Measurements from ENCODE around the gene ATXN1. TPM values are rescaled to one million over a fixed set of nuclear protein-coding genes. Genes with fewer than 3 reads are reported as not detected.

ATXN1 gene
- total and polyA plus RNA-seq, 7 donors = 1.3 to 50.9 (median 21.6) TPM

GRCh38 chr6:16278048-16278724, 483.1 kb downstream of the ATXN1 start:
- peak overlapping the region; percentile 95 for H3K27ac ChIP-seq
- H3K27me3 ChIP-seq (ENCODE audit: insufficient read depth in 3 of 3, low read length in 2 of 3) = no peaks in the 10 kb centered on the region
- intact Hi-C loops (cut with DNase I) = loop anchor here in 1 of 2 donors (2.0 kb wide), 1 partner anchor 39 kb away; the partner anchor contains the start of gene GMPR
- 36 to 45% (median 38%) methylated on average over 10 of the region's 10 CpGs for WGBS, 3 donors
- H3K9me3 ChIP-seq = no peaks in the 10 kb centered on the region
- peaks cover 3 to 54% of the 10 kb centered on the region in 2 donors for H3K36me3 ChIP-seq (ENCODE audit: insufficient read depth in 1 of 2, low read depth in 1 of 2)
- H3K4me3 ChIP-seq = peak overlapping the region; percentile 41
- TF ChIP-seq, protein P1, sequence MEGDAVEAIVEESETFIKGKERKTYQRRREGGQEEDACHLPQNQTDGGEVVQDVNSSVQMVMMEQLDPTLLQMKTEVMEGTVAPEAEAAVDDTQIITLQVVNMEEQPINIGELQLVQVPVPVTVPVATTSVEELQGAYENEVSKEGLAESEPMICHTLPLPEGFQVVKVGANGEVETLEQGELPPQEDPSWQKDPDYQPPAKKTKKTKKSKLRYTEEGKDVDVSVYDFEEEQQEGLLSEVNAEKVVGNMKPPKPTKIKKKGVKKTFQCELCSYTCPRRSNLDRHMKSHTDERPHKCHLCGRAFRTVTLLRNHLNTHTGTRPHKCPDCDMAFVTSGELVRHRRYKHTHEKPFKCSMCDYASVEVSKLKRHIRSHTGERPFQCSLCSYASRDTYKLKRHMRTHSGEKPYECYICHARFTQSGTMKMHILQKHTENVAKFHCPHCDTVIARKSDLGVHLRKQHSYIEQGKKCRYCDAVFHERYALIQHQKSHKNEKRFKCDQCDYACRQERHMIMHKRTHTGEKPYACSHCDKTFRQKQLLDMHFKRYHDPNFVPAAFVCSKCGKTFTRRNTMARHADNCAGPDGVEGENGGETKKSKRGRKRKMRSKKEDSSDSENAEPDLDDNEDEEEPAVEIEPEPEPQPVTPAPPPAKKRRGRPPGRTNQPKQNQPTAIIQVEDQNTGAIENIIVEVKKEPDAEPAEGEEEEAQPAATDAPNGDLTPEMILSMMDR (IDR thresholded peaks at IDR 0.05) = no peak
- peaks cover 62% of the 10 kb centered on the region for H3K4me1 ChIP-seq
- DNase-seq = peak; percentile 72 to 90
- peak; percentile 79 to 85 (median 82) for ATAC-seq

DNA sequence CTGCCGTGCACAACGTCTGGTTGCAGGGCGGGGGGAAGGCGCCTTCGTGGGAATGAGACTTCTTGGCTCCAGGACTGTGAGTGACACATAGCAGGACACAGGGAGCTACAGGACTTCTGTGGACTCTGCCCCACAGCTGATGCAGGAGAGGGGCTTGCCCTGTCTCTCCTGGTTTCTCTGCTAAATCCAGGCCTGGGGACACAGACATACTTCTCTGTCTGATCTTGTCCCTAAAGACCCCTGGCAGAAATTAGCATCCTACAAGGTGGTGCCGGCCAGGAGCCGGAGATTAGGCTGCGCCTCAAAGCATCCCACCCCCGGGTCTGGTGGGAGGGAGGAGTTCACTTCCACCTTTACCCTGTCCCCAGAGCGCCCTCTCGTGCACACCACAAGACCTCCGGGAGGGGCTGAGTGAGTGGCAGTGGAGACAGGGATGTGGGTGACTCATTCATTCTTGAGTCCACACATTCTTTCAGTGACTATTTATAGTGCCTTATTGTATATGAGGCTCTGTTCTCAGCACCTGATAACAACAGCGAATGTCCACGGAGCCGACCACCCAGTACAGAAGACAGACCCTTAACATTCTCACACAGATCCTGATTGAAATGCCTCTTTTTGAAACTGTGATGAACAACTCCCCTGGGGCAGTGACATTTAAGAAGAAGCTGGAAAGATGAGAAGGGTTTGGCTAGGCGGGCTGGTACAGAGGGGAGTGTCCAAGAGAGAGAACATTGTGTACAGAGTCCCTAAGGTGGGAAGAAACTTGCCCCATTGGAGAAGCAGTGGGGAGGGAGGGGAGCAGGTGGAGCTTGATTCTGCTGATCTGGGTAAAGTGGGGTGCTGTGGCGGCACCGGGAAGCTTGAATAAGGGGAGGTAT, 483.9 kb downstream of the ATXN1 start:
- H3K27ac ChIP-seq = peak overlapping the region; percentile 95
- intact Hi-C loops (cut with DNase I) = loop anchor here in 1 of 2 donors (2.0 kb wide), 1 partner anchor 37 kb away; no protein-coding TSS in a partner anchor
- peak overlapping the region; percentile 41 for H3K4me3 ChIP-seq
- no peaks in the 10 kb centered on the region for H3K9me3 ChIP-seq
- 25 to 27% (median 25%) methylated on average over 18 of the region's 18 CpGs for WGBS, 3 donors
- H3K27me3 ChIP-seq (ENCODE audit: insufficient read depth in 3 of 3, low read length in 2 of 3) = no peaks in the 10 kb centered on the region
- peaks cover 3 to 46% of the 10 kb centered on the region in 2 donors for H3K36me3 ChIP-seq (ENCODE audit: insufficient read depth in 1 of 2, low read depth in 1 of 2)
- ATAC-seq (peak; percentile 87 to 89 (median 88)), DNase-seq (peak; percentile 84 to 95)
- peaks cover 62% of the 10 kb centered on the region for H3K4me1 ChIP-seq
- TF ChIP-seq, protein P1 (IDR thresholded peaks at IDR 0.05) = peak; percentile 43

DNA sequence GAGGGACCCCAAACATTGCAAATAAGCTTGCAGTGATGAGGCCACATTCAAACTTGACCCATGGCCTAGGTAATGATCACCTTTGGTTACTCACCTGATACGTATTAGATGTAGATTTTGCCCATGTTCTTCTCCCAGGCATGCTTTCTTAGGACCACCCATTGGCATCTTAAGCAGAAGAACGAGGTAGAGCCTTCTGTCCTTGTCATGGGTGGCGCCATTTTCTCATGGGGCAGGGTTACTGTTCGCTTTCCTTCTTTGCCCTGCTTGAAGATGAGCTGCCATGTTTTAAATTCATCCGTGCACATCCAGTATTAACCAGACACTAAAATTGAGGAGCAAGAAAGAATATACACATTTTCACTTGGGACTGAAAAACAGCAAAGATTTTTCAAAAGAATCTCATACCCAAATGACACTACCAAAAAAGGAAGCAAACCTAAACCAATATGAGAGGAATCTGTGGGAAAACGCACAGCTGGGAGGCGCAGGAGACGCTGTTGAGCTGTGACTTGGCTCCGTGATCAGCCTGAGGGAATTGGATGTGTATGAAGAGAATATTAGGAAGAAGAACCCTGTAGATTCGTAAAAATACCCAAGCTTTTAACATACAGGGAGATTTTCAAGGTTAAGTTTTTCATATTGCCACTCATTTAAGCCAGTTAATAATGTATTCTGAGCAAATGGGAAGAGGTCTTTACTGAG, 486.2 kb downstream of the ATXN1 start:
- no peak for ATAC-seq
- WGBS, 3 donors = 87 to 90% (median 90%) methylated on average over 10 of the region's 10 CpGs
- peaks cover 0 to 49% of the 10 kb centered on the region in 2 donors for H3K36me3 ChIP-seq (ENCODE audit: insufficient read depth in 1 of 2, low read depth in 1 of 2)

DNA sequence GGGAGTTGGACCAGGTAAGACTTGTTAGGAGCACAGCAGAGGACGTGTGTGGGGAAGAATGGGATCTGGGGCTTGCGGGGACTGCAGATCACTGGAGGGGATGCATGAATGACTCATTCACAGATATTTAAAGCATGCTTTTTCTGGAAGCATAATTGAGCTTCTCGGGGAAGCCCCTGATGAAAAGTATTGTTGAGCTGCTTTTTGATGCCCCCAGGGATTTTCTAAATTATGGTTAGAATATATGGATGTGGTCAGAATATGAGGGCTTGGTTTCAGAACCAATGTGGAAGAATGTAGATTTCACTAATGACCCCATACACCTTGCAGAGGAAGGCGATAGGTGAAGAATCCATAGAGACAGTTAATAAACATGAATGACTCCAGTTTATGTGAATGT, 486.8 kb downstream of the ATXN1 start:
- TF ChIP-seq, protein P1 (IDR thresholded peaks at IDR 0.05) = no peak
- H3K27ac ChIP-seq = peak overlapping the region; percentile 95

More for the DNA sequence above, 486.2 kb downstream of the ATXN1 start:
- peak overlapping the region; percentile 95 for H3K27ac ChIP-seq
- H3K4me1 ChIP-seq = peaks cover 57% of the 10 kb centered on the region
- no peak overlapping the region for H3K4me3 ChIP-seq
- intact Hi-C loops (cut with DNase I) = no loop called here
- H3K9me3 ChIP-seq = no peaks in the 10 kb centered on the region
- DNase-seq = no peak
- TF ChIP-seq, protein P1 (IDR thresholded peaks at IDR 0.05) = no peak
- no peaks in the 10 kb centered on the region for H3K27me3 ChIP-seq (ENCODE audit: insufficient read depth in 3 of 3, low read length in 2 of 3)

More for the DNA sequence above, 486.8 kb downstream of the ATXN1 start:
- WGBS, 3 donors = 77 to 87% (median 83%) methylated on average over 4 of the region's 4 CpGs
- intact Hi-C loops (cut with DNase I) = no loop called here
- peaks cover 0 to 48% of the 10 kb centered on the region in 2 donors for H3K36me3 ChIP-seq (ENCODE audit: insufficient read depth in 1 of 2, low read depth in 1 of 2)
- H3K4me3 ChIP-seq = no peak overlapping the region
- no peaks in the 10 kb centered on the region for H3K27me3 ChIP-seq (ENCODE audit: insufficient read depth in 3 of 3, low read length in 2 of 3)
- peaks cover 52% of the 10 kb centered on the region for H3K4me1 ChIP-seq
- DNase-seq (no peak), ATAC-seq (no peak)
- H3K9me3 ChIP-seq = no peaks in the 10 kb centered on the region

All from psoas muscle (tissue), 8 donors.